GM12878 (cell line): ENCODE measurements around the gene CADPS. TPM values are rescaled to one million over a fixed set of nuclear protein-coding genes. Genes with fewer than 3 reads are reported as not detected.

Source experiments
- ATAC-seq: fragments of 200-7000 bp; cut with Tn5 transposase; 3 replicates; pipeline ENCODE4 v1.9.1; 2020; ENCODE audit warnings: mild to moderate bottlenecking, moderate library complexity
- BruUV-seq: library from RNA; stranded (reverse); fragments of 400-500 nt; replicated peaks from 2 replicates; lab custom pipeline; 2021; lab: Mats Ljungman, UMichigan
- CTCF ChIA-PET: fragments of 300-600 bp; sonication (Branson Sonifier 250); formaldehyde crosslinking; extraction: SDS; loops from one replicate; lab custom pipeline; 2021; ENCODE audit warnings: inconsistent platforms; lab: Yijun Ruan, JAX
- POLR2A ChIA-PET: fragments of 350-600 bp; formaldehyde crosslinking; extraction: SDS; loops from one replicate; lab custom pipeline; 2021; ENCODE audit warnings: inconsistent platforms; lab: Charles Lee
- RAD21 ChIA-PET: fragments of 300-600 bp; sonication (Branson Sonifier 250); formaldehyde crosslinking; loops from one replicate; lab custom pipeline; 2023; ENCODE audit warnings: antibody characterized with exemption; ENCODE audit not compliant: unreplicated experiment; lab: Charles Lee
- SMC1A ChIA-PET: fragments of 300-600 bp; sonication (Branson Sonifier 250); formaldehyde crosslinking; loops from one replicate; lab custom pipeline; 2023; ENCODE audit not compliant: unreplicated experiment, uncharacterized antibody; lab: Charles Lee
- DNase-seq: peaks from one replicate; pipeline ENCODE4 v3.0.0-alpha.2; 2011; ENCODE audit warnings: low read depth, low spot score
- FAIRE-seq: peaks from 3 replicates; lab custom pipeline; 2011; peaks lifted over from hg19 to GRCh38; lab: Jason Lieb, UNC
- H2AFZ ChIP-seq: 2 replicates; pipeline ENCODE4 v1.6.0; 2011; ENCODE audit warnings: low read depth, low read length, control low read depth; ENCODE audit not compliant: control insufficient read depth
- H3K27ac ChIP-seq: 2 replicates; pipeline ENCODE4 v1.5.1; 2011; ENCODE audit warnings: control low read depth; ENCODE audit not compliant: control insufficient read depth, insufficient read depth
- H3K27me3 ChIP-seq, 2 experiments: replicated peaks in 1 of 2; 2 replicates each; pipeline versions ENCODE4 v1.6.0 to v1.6.1; 2011; ENCODE audit warnings: low read length in 1 of 2; ENCODE audit not compliant: control insufficient read depth in 2 of 2, insufficient read depth in 2 of 2
- H3K36me3 ChIP-seq, 2 experiments: 2 replicates each; pipeline ENCODE4 v1.5.1; 2011; ENCODE audit warnings: low read length in 1 of 2; ENCODE audit not compliant: control insufficient read depth in 2 of 2, insufficient read depth in 2 of 2
- H3K4me1 ChIP-seq: 2 replicates; pipeline ENCODE4 v1.6.1; 2011; ENCODE audit warnings: mild to moderate bottlenecking, low read length, moderate library complexity, mixed read lengths; ENCODE audit not compliant: control insufficient read depth, insufficient read depth
- H3K4me2 ChIP-seq: 2 replicates; pipeline ENCODE4 v1.6.0; 2011; ENCODE audit warnings: control low read depth; ENCODE audit not compliant: control insufficient read depth, insufficient read depth
- H3K4me3 ChIP-seq: fragments of 200-600 bp; sonication (generic); 2 replicates; pipeline ENCODE4 v1.5.1; 2016
- H3K79me2 ChIP-seq: 2 replicates; pipeline ENCODE4 v1.6.0; 2011; ENCODE audit warnings: low read length; ENCODE audit not compliant: control insufficient read depth, insufficient read depth
- H3K9ac ChIP-seq: 2 replicates; pipeline ENCODE4 v1.8.0; 2011; ENCODE audit warnings: low read length, control low read depth, mixed read lengths; ENCODE audit not compliant: control insufficient read depth, insufficient read depth
- H3K9me3 ChIP-seq: replicated peaks from 3 replicates; pipeline ENCODE4 v1.5.1; 2011; ENCODE audit warnings: mild to moderate bottlenecking, low read length; ENCODE audit not compliant: control insufficient read depth, insufficient read depth
- H4K20me1 ChIP-seq: 2 replicates; pipeline ENCODE4 v1.6.0; 2011; ENCODE audit not compliant: control insufficient read depth, insufficient read depth
- MTA2 ChIP-seq: fragments of 450-650 bp; IDR thresholded peaks from 2 replicates; pipeline ENCODE4 v1.6.1; 2016; ENCODE audit warnings: low read depth, mild to moderate bottlenecking, moderate library complexity
- MTA3 ChIP-seq: IDR thresholded peaks from 2 replicates; pipeline ENCODE4 v1.6.1; 2012; ENCODE audit warnings: low read length, inconsistent platforms, borderline replicate concordance
- NFXL1 ChIP-seq: fragments of 450-650 bp; IDR thresholded peaks from 2 replicates; pipeline ENCODE4 v1.6.1; 2017; ENCODE audit warnings: antibody characterized with exemption, mild to moderate bottlenecking, borderline replicate concordance
- NRF1 ChIP-seq: conservative IDR thresholded peaks from 2 replicates; pipeline ENCODE4 v1.6.1; 2011; ENCODE audit warnings: mild to moderate bottlenecking, low read depth, low read length, improper control_type of control experiment
- SMAD1 ChIP-seq: fragments of 450-650 bp; IDR thresholded peaks from 2 replicates; pipeline ENCODE4 v1.6.1; 2018; ENCODE audit warnings: mild to moderate bottlenecking, low read depth; ENCODE audit not compliant: partially characterized antibody
- ZBTB40 ChIP-seq: fragments of 450-650 bp; IDR thresholded peaks from 2 replicates; pipeline ENCODE4 v1.6.1; 2016; ENCODE audit warnings: mild to moderate bottlenecking, moderate library complexity, borderline replicate concordance
- WGBS: methylation state at CpG from one replicate; pipeline ENCODE4 v1.1.6; 2016; ENCODE audit warnings: low lambda C conversion rate; ENCODE audit not compliant: insufficient replicate concordance, insufficient coverage; ENCODE audit errors: missing lambda C conversion rate; 5-methylcytosine and 5-hydroxymethylcytosine counted together
- in situ Hi-C: fragments of 300-500 bp; cut with MboI; formaldehyde crosslinking; loops from 9 replicates; pipeline ENCODE4 v1.14.3; 2018; ENCODE audit warnings: mixed read lengths
- intact Hi-C: fragments of 100-400 bp; cut with micrococcal nuclease; formaldehyde crosslinking; loops from one replicate; pipeline ENCODE4 v1.14.2; 2022; ENCODE audit not compliant: unreplicated experiment
- polyA plus RNA-seq, 11 experiments: library from polyadenylated mRNA; depleted of rRNA in 4 of 11; unstranded in 6 of 11; stranded (reverse) in 5 of 11; fragments of >200 nt; fragmentation: Nextera tagmentation in 4 of 11; fragmentation: Illumina TruSeq in 1 of 11; extraction: Ambion mirVana in 4 of 11; extraction: Trizol in 1 of 11; gene quantifications; 1 replicate in 1 of 11; 2 replicates in 10 of 11; pipeline versions ENCODE4 v1.2.1 to v1.2.3, GENCODE V29; 2011 to 2016; ENCODE audit warnings: inconsistent platforms in 2 of 11, missing spikeins in 2 of 11, low read depth in 1 of 11
- total RNA-seq, 4 experiments: library from RNA; depleted of rRNA in 3 of 4; stranded (reverse); fragments of >200 nt in 3 of 4; fragmentation: Illumina TruSeq in 1 of 4; extraction: Trizol in 1 of 4; gene quantifications; 2 replicates each; pipeline versions ENCODE4 v1.2.1 to v1.2.3, GENCODE V29; 2013 to 2021

CADPS gene
- total and polyA plus RNA-seq, 10 of the 15 experiments (the other 5 are each of a cell fraction or from before 2014, with no cell fraction given): 0.20 TPM; not detected in 9

DNA sequence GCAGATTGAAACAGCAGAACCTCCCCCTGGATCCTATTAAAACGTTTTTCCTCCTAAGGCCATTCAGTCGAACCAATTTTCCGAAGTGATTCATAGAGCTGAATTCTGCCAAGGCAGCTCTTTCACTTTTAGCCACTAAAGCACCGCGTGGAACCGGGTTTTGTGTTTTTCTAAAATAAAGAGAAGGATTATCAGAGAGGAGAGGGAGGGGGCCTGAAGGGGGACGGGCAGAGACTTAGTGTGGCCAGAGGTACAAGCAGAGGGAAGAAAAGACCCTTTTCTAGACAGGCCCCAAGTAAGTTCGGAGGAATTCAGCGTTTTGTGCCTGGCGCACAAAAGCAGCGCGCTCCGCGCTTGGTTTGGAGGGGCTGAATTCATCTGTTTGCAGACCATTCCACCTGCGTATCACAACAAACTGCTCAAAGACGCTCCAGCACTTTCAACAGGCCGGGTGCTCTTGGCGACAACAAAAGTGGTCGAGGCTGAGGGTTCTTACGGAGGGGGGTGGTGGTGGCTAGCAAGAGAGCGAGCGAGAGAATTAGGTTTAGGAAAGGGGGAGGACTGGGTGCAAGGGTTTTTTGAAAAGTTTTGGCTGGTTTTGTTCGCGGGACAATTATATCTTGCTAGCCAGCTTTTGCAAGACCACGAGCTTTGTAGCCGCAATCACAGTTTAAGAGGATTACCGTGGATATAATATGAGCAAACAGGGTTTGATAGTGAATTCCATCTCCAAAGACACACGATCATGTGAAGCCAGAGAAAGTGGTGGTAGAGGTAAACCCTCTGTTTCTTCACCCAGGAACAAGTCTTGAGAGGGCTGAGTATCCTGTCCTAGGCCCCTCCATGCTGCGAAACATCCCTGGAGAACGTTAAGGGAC is 500.6 kb downstream of the CADPS start:
- no peak for FAIRE-seq
- CTCF ChIA-PET: no interaction called here
- TF ChIP-seq NRF1 (no peak), ZBTB40 (no peak), NFXL1 (no peak), SMAD1 (no peak), MTA2 (no peak), MTA3 (no peak)
- Histone ChIP-seq H3K79me2 (no peaks in the 10 kb centered on the region), H3K4me1 (no peaks in the 10 kb centered on the region), H3K27me3 (peaks cover 4 to 13% of the 10 kb centered on the region in 2 experiments), H2AFZ (no peak overlapping the region), H3K27ac (no peak overlapping the region), H3K9ac (no peak overlapping the region), H3K4me2 (no peak overlapping the region), H3K9me3 (no peaks in the 10 kb centered on the region), H4K20me1 (no peaks in the 10 kb centered on the region), H3K36me3 (no peaks in the 10 kb centered on the region), H3K4me3 (no peak overlapping the region)
- 8% methylated on average over 30 of the region's 30 CpGs for WGBS
- intact Hi-C loops: no loop called here
- ATAC-seq: no peak
- SMC1A ChIA-PET: interaction anchor here (0.6 kb wide), 1 partner anchor 95 kb away, joined by 4 read pairs; no protein-coding TSS in a partner anchor
- RAD21 ChIA-PET: no interaction called here
- POLR2A ChIA-PET: no interaction called here
- in situ Hi-C loops: no loop called here
- no TSS peak for BruUV-seq
- DNase-seq: no peak
